Lung (tissue), 12 donors: ENCODE results near the gene ZRANB2. TPM values are rescaled to one million over a fixed set of nuclear protein-coding genes. Genes with fewer than 3 reads are reported as not detected.

Experiments
- ATAC-seq: fragments of 200-7000 bp; cut with Tn5 transposase; one replicate; pipeline ENCODE4 v1.9.1; 2020; ENCODE audit warnings: moderate number of reproducible peaks; ENCODE audit not compliant: insufficient read depth, low FRiP score
- DNase-seq, 3 donors: peaks; one replicate each; pipeline ENCODE4 v3.0.0-alpha.2; 2013 to 2017
- H3K27ac ChIP-seq, 2 donors: one replicate each; pipeline ENCODE4 v1.5.1; 2013; ENCODE audit warnings: mild to moderate bottlenecking in 2 of 2, moderate library complexity in 2 of 2, control low read depth in 1 of 2, inconsistent platforms in 1 of 2, low read depth in 1 of 2, low read length in 1 of 2
- H3K27me3 ChIP-seq, 3 donors: one replicate each; pipeline ENCODE4 v1.5.1; 2013; ENCODE audit warnings: low read length in 2 of 3; ENCODE audit not compliant: control insufficient read depth in 3 of 3, insufficient read depth in 3 of 3
- H3K36me3 ChIP-seq, 4 donors: one replicate each; pipeline ENCODE4 v1.5.1; 2013; ENCODE audit warnings: low read length in 4 of 4, mild to moderate bottlenecking in 1 of 4, moderate library complexity in 1 of 4; ENCODE audit not compliant: control insufficient read depth in 4 of 4, insufficient read depth in 4 of 4
- H3K4me1 ChIP-seq, 5 donors: one replicate each; pipeline ENCODE4 v1.5.1; 2013; ENCODE audit warnings: low read length in 5 of 5, mild to moderate bottlenecking in 2 of 5, moderate library complexity in 1 of 5; ENCODE audit not compliant: control insufficient read depth in 5 of 5, insufficient read depth in 5 of 5
- H3K4me3 ChIP-seq: one replicate; pipeline ENCODE4 v1.5.1; 2013; ENCODE audit warnings: mild to moderate bottlenecking, control low read depth, moderate library complexity
- H3K9ac ChIP-seq, 2 donors: one replicate each; pipeline ENCODE4 v1.5.1; 2013; ENCODE audit warnings: low read length in 2 of 2, control low read depth in 1 of 2; ENCODE audit not compliant: insufficient read depth in 1 of 2
- H3K9me3 ChIP-seq, 4 donors: one replicate each; pipeline ENCODE4 v1.5.1; 2013; ENCODE audit warnings: low read length in 3 of 4, mild to moderate bottlenecking in 1 of 4, moderate library complexity in 1 of 4; ENCODE audit not compliant: control insufficient read depth in 4 of 4, insufficient read depth in 3 of 4
- CTCF ChIP-seq: IDR thresholded peaks from 2 replicates; pipeline ENCODE4 v1.5.1; 2012; ENCODE audit warnings: mild to moderate bottlenecking; ENCODE audit errors: control extremely low read depth, extremely low read depth
- WGBS, 2 donors: extraction: QIAGEN DNeasy Blood & Tissue Kit; methylation state at CpG; one replicate each; pipeline ENCODE4 v1.1.7; 2013; 5-methylcytosine and 5-hydroxymethylcytosine counted together
- polyA plus RNA-seq, 2 donors: library from polyadenylated mRNA; stranded (reverse); fragments of 200-250 nt; gene quantifications; one replicate each; pipeline ENCODE4 v1.2.1, GENCODE V29; 2013
- total RNA-seq, 2 donors: library from RNA; depleted of rRNA in 1 of 2; stranded (reverse); fragments of >200 nt in 1 of 2; gene quantifications; one replicate each; pipeline ENCODE4 v1.2.1, GENCODE V29; 2014 to 2021
- donor health status: control.
- donor health status: control.
- donor health status: Bipolar disorder and iron deficiency.
- donor health status: healthy.
- donor health status: DM: yes; HTN: yes; CAD: no.

ZRANB2 gene
- total and polyA plus RNA-seq, 4 donors = 37.1 to 164 (median 82.5) TPM

- no peak overlapping the region for H3K27ac ChIP-seq
- H3K27me3 ChIP-seq = no peaks in the 10 kb centered on the region
- DNase-seq = no peak
- no peak for TF ChIP-seq CTCF
- H3K9me3 ChIP-seq = peaks cover 0 to 4% (median 0%) of the 10 kb centered on the region in 4 donors
- no peak overlapping the region for H3K9ac ChIP-seq
- no peak overlapping the region for H3K4me3 ChIP-seq
- H3K4me1 ChIP-seq = no peaks in the 10 kb centered on the region
- ATAC-seq = no peak
- 66 to 79% methylated on average over 2 of the region's 2 CpGs for WGBS, 2 donors
- no peaks in the 10 kb centered on the region for H3K36me3 ChIP-seq
Measured at GRCh38 chr1:71118086-71118485, 37.3 kb upstream of the ZRANB2 start.

DNA sequence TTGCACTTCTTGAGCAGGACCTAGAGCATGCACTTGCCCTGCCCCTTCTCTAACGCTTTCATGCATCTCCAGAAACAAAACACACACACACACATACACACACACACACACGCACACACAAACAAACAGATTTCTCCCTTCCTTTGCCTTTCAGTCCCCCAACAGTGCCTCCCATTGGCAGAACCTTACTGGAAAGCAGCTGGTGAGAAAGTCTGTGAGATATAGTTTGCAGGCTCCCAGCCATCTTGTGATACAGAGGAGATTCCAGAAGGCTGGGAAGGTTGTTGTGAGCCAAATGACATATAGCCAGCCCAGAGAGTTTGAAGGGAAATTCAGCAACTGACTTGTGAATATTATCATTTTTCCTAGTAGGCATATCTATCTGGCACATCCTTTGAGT is 35.9 kb upstream of the ZRANB2 start:
- TF ChIP-seq CTCF = no peak
- DNase-seq (peak in 2 of 3 donors; percentile 2 to 19), ATAC-seq (no peak)
- 53 to 87% methylated on average over 2 of the region's 2 CpGs for WGBS, 2 donors
- Histone ChIP-seq H3K27ac (no peak overlapping the region), H3K4me3 (no peak overlapping the region), H3K9ac (no peak overlapping the region), H3K9me3 (peaks cover 0 to 4% (median 0%) of the 10 kb centered on the region in 4 donors), H3K4me1 (no peaks in the 10 kb centered on the region), H3K36me3 (no peaks in the 10 kb centered on the region), H3K27me3 (no peaks in the 10 kb centered on the region)

GRCh38 chr1:71106658-71107322 is 26.0 kb upstream of the ZRANB2 start:
- H3K27me3 ChIP-seq = no peaks in the 10 kb centered on the region
- no peaks in the 10 kb centered on the region for H3K4me1 ChIP-seq
- 84% methylated on average over 8 of the region's 8 CpGs for WGBS, 2 donors
- DNase-seq = no peak
- no peak for ATAC-seq
- H3K36me3 ChIP-seq = no peaks in the 10 kb centered on the region
- H3K4me3 ChIP-seq = no peak overlapping the region
- no peak for TF ChIP-seq CTCF
- H3K27ac ChIP-seq = no peak overlapping the region
- H3K9ac ChIP-seq = no peak overlapping the region
- no peaks in the 10 kb centered on the region for H3K9me3 ChIP-seq

GRCh38 chr1:71104417-71104816 is 23.6 kb upstream of the ZRANB2 start:
- H3K4me3 ChIP-seq = no peak overlapping the region
- H3K9me3 ChIP-seq = no peaks in the 10 kb centered on the region
- ATAC-seq = no peak
- no peaks in the 10 kb centered on the region for H3K4me1 ChIP-seq
- H3K27ac ChIP-seq = no peak overlapping the region
- H3K9ac ChIP-seq = no peak overlapping the region
- TF ChIP-seq CTCF = no peak
- no peak for DNase-seq
- H3K36me3 ChIP-seq = no peaks in the 10 kb centered on the region
- 91 to 96% methylated on average over 4 of the region's 4 CpGs for WGBS, 2 donors
- no peaks in the 10 kb centered on the region for H3K27me3 ChIP-seq
